Upper lobe of left lung (tissue), 6 donors: ENCODE measurements around the gene ATP10A. TPM values are rescaled to one million over a fixed set of nuclear protein-coding genes. Genes with fewer than 3 reads are reported as not detected.

ENCODE experiments used
- ATAC-seq, 2 donors: fragments of 200-7000 bp; cut with Tn5 transposase; one replicate each; pipeline ENCODE4 v1.9.1; 2022; ENCODE audit warnings: mild to moderate bottlenecking in 2 of 2, moderate library complexity in 2 of 2; ENCODE audit not compliant: low FRiP score in 2 of 2
- DNase-seq, 2 donors: peaks; one replicate each; pipeline ENCODE4 v3.0.0-alpha.2; 2019 to 2020
- H3K27ac ChIP-seq, 4 donors: fragments of 200-600 bp; sonication (generic); one replicate each; pipeline ENCODE4 v1.5.1; 2016 to 2019
- H3K27me3 ChIP-seq, 4 donors: fragments of 200-600 bp; sonication (generic); one replicate each; pipeline ENCODE4 v1.5.1; 2017 to 2019
- H3K36me3 ChIP-seq, 4 donors: fragments of 200-600 bp; sonication (generic); one replicate each; pipeline ENCODE4 v1.5.1; 2016 to 2019
- H3K4me1 ChIP-seq, 4 donors: fragments of 200-600 bp; sonication (generic); one replicate each; pipeline ENCODE4 v1.5.1; 2018 to 2019
- H3K4me3 ChIP-seq, 4 donors: fragments of 200-600 bp; sonication (generic); one replicate each; pipeline ENCODE4 v1.5.1; 2017 to 2019; ENCODE audit warnings: mild to moderate bottlenecking in 2 of 4, moderate library complexity in 1 of 4
- H3K9me3 ChIP-seq, 4 donors: fragments of 200-600 bp; sonication (generic); one replicate each; pipeline ENCODE4 v1.5.1; 2018 to 2019
- EP300 ChIP-seq, 4 donors: sonication (generic); formaldehyde crosslinking; IDR thresholded peaks; one replicate each; pipeline ENCODE4 v1.5.1; 2017; ENCODE audit warnings: antibody characterized with exemption in 4 of 4, control low read depth in 2 of 4
- POLR2A ChIP-seq, 4 donors: fragments of 450-650 bp; IDR thresholded peaks; one replicate each; pipeline ENCODE4 v1.5.1; 2016 to 2017; ENCODE audit warnings: antibody characterized with exemption in 4 of 4, mild to moderate bottlenecking in 2 of 4
- POLR2AphosphoS5 ChIP-seq, 2 donors: sonication (generic); formaldehyde crosslinking; IDR thresholded peaks; one replicate each; pipeline ENCODE4 v1.5.1; 2017; ENCODE audit warnings: antibody characterized with exemption in 2 of 2
- WGBS, 2 donors: methylation state at CpG; one replicate each; pipeline ENCODE4 v1.1.5; 2017 to 2018; 5-methylcytosine and 5-hydroxymethylcytosine counted together
- total RNA-seq, 6 donors: library from RNA; depleted of rRNA in 4 of 6; stranded (reverse); fragments of >200 nt in 4 of 6; gene quantifications; one replicate each; pipeline versions ENCODE4 v1.1.0 to v1.2.1, GENCODE V29; 2016 to 2021
- TF ChIP-seq, protein P1 (sequence below), 6 experiments: fragments of 450-650 bp in 4 of 6; fragments of 200-600 bp in 2 of 6; sonication (generic) in 2 of 6; IDR thresholded peaks; one replicate each; pipeline ENCODE4 v1.5.1; 2016 to 2019; ENCODE audit warnings: antibody characterized with exemption in 6 of 6
- donor health status: DM: no; HTN: no; CAD: no; lungs with moderate emphysema.
- donor health status: DM: no; HTN: yes; CAD: no; lungs with severe emphysema.

Gene ATP10A
- total RNA-seq, 6 donors from 2014 or later: 17.8 to 62.4 (median 32.3) TPM

- Histone ChIP-seq H3K27me3 (no peaks in the 10 kb centered on the region), H3K4me1 (no peaks in the 10 kb centered on the region), H3K4me3 (no peak overlapping the region), H3K36me3 (peaks cover 0 to 4% (median 0%) of the 10 kb centered on the region in 4 donors), H3K27ac (no peak overlapping the region), H3K9me3 (no peaks in the 10 kb centered on the region)
- ATAC-seq: no peak
- no peak for DNase-seq
- no peak for TF ChIP-seq POLR2A (IDR thresholded peaks at IDR 0.05)
- no peak for TF ChIP-seq EP300 (IDR thresholded peaks at IDR 0.05)
- TF ChIP-seq, protein P1, sequence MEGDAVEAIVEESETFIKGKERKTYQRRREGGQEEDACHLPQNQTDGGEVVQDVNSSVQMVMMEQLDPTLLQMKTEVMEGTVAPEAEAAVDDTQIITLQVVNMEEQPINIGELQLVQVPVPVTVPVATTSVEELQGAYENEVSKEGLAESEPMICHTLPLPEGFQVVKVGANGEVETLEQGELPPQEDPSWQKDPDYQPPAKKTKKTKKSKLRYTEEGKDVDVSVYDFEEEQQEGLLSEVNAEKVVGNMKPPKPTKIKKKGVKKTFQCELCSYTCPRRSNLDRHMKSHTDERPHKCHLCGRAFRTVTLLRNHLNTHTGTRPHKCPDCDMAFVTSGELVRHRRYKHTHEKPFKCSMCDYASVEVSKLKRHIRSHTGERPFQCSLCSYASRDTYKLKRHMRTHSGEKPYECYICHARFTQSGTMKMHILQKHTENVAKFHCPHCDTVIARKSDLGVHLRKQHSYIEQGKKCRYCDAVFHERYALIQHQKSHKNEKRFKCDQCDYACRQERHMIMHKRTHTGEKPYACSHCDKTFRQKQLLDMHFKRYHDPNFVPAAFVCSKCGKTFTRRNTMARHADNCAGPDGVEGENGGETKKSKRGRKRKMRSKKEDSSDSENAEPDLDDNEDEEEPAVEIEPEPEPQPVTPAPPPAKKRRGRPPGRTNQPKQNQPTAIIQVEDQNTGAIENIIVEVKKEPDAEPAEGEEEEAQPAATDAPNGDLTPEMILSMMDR (IDR thresholded peaks at IDR 0.05): no peak
- TF ChIP-seq POLR2AphosphoS5 (IDR thresholded peaks at IDR 0.05): no peak
- 96 to 97% methylated on average over 10 to 14 of the region's 14 CpGs for WGBS, 2 donors
These were observed 137.4 kb downstream of the ATP10A start for GRCh38 chr15:25725758-25726157.

- H3K9me3 ChIP-seq: no peaks in the 10 kb centered on the region
- peaks cover 0 to 4% (median 0%) of the 10 kb centered on the region in 4 donors for H3K36me3 ChIP-seq
- no peaks in the 10 kb centered on the region for H3K27me3 ChIP-seq
- no peaks in the 10 kb centered on the region for H3K4me1 ChIP-seq
- no peak overlapping the region for H3K27ac ChIP-seq
- no peak for ATAC-seq
- WGBS, 2 donors: 88 to 92% methylated on average over 7 of the region's 7 CpGs
- no peak for DNase-seq
- no peak overlapping the region for H3K4me3 ChIP-seq
- no peak for TF ChIP-seq POLR2A (IDR thresholded peaks at IDR 0.05)
- TF ChIP-seq, protein P1 (IDR thresholded peaks at IDR 0.05): no peak
- no peak for TF ChIP-seq POLR2AphosphoS5 (IDR thresholded peaks at IDR 0.05)
- no peak for TF ChIP-seq EP300 (IDR thresholded peaks at IDR 0.05)
These were observed 138.2 kb downstream of the ATP10A start for GRCh38 chr15:25724899-25725298.

DNA sequence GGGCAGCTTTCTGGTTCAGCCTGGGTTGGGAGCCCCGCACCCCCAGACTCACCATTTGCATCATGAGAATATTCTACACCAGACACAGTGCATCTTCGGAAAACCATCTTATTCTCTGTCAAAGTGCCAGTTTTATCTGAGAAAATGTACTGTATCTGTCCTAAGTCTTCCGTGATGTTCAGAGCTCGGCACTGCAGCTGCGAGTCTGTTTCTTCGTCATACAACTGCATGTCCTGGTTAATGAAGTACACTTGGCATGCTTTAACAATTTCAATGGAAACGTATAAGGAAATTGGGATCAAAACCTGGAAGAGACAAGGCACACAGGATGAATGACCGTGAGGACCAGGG, 141.5 kb downstream of the ATP10A start:
- no peaks in the 10 kb centered on the region for H3K9me3 ChIP-seq
- ATAC-seq (no peak), DNase-seq (no peak)
- H3K27ac ChIP-seq: no peak overlapping the region
- no peak overlapping the region for H3K4me3 ChIP-seq
- TF ChIP-seq EP300 (IDR thresholded peaks at IDR 0.05) (no peak), POLR2AphosphoS5 (IDR thresholded peaks at IDR 0.05) (no peak)
- WGBS, 2 donors: 83 to 87% methylated on average over 8 of the region's 8 CpGs
- H3K27me3 ChIP-seq: no peaks in the 10 kb centered on the region
- H3K36me3 ChIP-seq: peaks cover 0 to 4% (median 0%) of the 10 kb centered on the region in 4 donors
- no peaks in the 10 kb centered on the region for H3K4me1 ChIP-seq

DNA sequence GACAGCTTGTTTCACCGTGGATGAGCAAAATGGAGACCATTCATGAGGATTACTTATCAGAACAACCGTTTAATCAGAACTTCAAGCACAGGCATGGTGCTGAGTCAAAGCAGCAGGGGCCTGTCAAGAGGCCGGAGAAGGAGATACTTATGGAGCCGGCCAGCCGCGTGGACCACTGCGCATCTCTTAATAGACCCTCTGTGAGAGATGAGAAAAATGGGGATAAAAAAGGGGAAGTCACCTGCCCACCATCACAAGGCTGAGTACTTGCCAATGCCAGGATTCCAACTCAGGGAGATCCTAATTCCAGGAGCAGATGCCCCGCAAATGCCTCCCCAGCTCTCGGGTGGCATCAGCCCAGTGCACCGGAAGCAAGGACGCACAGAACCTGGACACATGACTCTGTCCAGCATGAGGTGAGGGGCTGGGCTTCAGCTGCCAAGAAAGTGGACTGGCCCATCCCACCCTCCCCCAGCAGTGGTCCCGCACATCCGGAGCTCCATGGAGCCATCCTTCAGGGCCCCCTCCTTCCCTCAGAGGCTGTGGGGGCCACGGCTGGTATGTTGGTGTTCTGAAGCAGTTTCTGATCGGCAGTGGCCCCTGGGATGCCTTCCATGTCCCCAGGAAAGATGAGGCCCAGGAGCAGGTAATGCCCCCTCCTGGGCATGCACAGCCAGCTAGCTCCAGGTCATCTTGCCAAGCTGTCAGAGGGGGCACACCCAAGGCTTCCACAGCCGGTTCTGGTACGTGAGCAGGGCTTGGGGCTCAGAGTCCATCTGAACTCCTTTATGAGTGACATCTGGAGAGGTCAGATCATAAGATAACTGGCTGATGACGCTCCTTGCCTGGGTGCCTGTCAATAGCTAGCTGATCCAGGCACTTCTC, 143.8 kb downstream of the ATP10A start:
- TF ChIP-seq POLR2AphosphoS5 (IDR thresholded peaks at IDR 0.05) (no peak), EP300 (IDR thresholded peaks at IDR 0.05) (no peak), POLR2A (IDR thresholded peaks at IDR 0.05) (no peak)
- TF ChIP-seq, protein P1 (IDR thresholded peaks at IDR 0.05): no peak
- Histone ChIP-seq H3K4me1 (no peaks in the 10 kb centered on the region), H3K9me3 (no peaks in the 10 kb centered on the region), H3K27ac (no peak overlapping the region), H3K4me3 (no peak overlapping the region), H3K27me3 (no peaks in the 10 kb centered on the region), H3K36me3 (peaks cover 0 to 4% (median 0%) of the 10 kb centered on the region in 4 donors)
- ATAC-seq (no peak), DNase-seq (no peak)
- WGBS, 2 donors: 79 to 82% methylated on average over 8 to 18 of the region's 18 CpGs

DNA sequence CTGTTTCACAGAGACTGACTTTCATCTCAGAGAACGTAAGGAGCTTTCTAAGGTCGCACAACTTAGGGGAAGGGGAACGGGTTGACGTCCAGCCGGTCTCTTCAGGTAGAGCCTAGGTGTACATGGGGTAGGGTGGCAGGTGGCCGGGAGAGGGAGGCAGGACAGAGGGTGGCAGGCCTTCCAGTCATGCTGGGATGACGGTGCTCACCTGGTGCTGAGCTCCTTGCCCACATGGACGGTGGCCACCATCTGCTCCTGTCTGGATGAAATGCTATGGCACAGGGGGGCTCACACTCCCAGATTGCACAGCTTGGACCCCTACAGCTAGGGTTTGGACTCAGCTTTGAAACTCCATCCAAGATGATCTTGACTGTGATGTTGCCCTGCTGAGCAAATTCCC, 144.5 kb downstream of the ATP10A start:
- TF ChIP-seq, protein P1 (IDR thresholded peaks at IDR 0.05): no peak
- TF ChIP-seq POLR2A (IDR thresholded peaks at IDR 0.05): no peak
- TF ChIP-seq EP300 (IDR thresholded peaks at IDR 0.05): no peak
- no peak for TF ChIP-seq POLR2AphosphoS5 (IDR thresholded peaks at IDR 0.05)
- WGBS, 2 donors: 89 to 95% methylated on average over 8 of the region's 8 CpGs
- H3K27ac ChIP-seq: no peak overlapping the region
- no peaks in the 10 kb centered on the region for H3K9me3 ChIP-seq
- no peak overlapping the region for H3K4me3 ChIP-seq
- DNase-seq (no peak), ATAC-seq (no peak)
- H3K36me3 ChIP-seq: peaks cover 0 to 7% (median 0%) of the 10 kb centered on the region in 4 donors
- no peaks in the 10 kb centered on the region for H3K27me3 ChIP-seq
- no peaks in the 10 kb centered on the region for H3K4me1 ChIP-seq
